ENCODE results near the gene ERP27. TPM values are rescaled to one million over a fixed set of nuclear protein-coding genes. Genes with fewer than 3 reads are reported as not detected.

The ERP27 gene
- not detected in 2 replicates for total RNA-seq

GRCh38 chr12:14938301-14938700 is at the start of gene ERP27:
Gene ERP27 (minus strand): TSS chr12:14938537. CDS start chr12:14938508, 29 bp downstream.

DNA sequence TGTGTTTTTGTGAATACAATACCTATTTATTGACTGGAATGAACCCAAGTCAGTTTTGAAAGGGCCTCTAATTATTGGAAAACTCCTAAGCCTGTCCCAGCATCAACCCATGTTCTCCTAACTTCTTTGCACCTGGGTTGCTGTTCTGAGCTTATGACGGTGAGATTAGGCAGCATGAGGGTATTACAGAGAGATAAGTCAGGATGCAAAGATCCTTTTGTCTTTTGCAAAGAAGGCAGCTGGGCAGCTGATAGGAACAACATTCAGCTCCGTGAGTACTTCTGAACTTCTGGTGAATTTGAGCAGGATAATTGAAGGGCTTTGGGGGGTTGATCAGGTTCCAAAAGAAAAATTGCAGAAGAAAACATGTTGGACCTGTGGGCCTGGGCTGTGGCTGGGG is 34.5 kb upstream of the ERP27 start, which contains the start of gene PDE6H:
PDE6H (plus strand) TSS at position 227 of the 400 bp plus-strand sequence. CDS start 4,971 bp downstream, outside the sequence.

DNA sequence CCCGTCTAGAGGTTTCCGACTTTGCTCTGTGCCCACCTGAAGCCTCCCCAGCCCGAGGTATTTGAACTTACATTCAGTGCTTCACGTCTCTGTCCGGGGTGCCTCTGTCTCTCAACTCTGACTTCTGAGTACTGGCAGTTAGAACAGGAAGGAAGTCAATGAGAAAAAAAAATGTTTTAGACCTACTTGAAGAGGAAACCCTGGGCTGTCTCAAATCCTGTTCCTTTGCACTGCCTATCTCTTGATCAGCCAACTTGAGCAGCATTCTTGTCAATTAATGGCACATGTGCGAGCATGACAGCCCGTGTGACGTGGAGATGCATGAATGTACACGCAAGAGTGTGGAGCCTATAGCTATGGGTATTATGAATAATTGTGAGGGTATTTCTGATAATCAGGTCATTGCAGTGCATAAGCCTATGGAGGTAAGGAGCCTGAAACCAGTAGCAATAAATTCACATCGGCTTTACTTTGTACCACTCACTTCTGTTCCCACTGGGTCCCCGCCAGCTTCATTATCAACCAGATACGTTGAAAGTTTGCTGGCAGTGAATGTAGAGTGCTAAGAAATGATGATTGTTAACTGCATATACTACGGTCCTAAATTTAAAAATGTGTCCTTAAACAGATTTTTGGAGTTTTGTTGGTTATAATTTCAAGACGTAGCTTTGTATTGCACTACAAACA is 23.3 kb upstream of the ERP27 start, which contains the start of gene ARHGDIB:
ARHGDIB (minus strand) TSS at position 136 of the 687 bp plus-strand sequence. CDS start 10,889 bp downstream, outside the sequence.

GRCh38 chr12:14885718-14886221 is 52.6 kb downstream of the ERP27 start, which contains the start of gene MGP:
Gene MGP (minus strand): TSS chr12:14885854. CDS start chr12:14885791, 63 bp downstream.

Other genes starting within 250 kb of the ERP27 start
- gene GUCY2C, start 241.9 kb downstream of the ERP27 start, total RNA-seq: under 0.01 TPM in 1 of 2 replicates, not detected in the other
- 4.5 and 8.0 TPM in 2 replicates for gene WBP11, start 135.1 kb downstream of the ERP27 start, total RNA-seq
- 0.79 and 1.2 TPM in 2 replicates for gene C12orf60, start 134.9 kb downstream of the ERP27 start, total RNA-seq
- 0.09 TPM in 1 of 2 replicates, not detected in the other for gene SMCO3, start 124.4 kb downstream of the ERP27 start, total RNA-seq
- not detected in 2 replicates for gene ART4, start 95.0 kb downstream of the ERP27 start, total RNA-seq
- 3.9 and 6.7 TPM in 2 replicates for gene MGP, start 52.7 kb downstream of the ERP27 start, total RNA-seq
- gene ARHGDIB, start 23.1 kb upstream of the ERP27 start, total RNA-seq: 0.47 TPM in 1 of 2 replicates, not detected in the other
- gene PDE6H, start 34.5 kb upstream of the ERP27 start, total RNA-seq: not detected in 2 replicates